GM18508 (cell line): ENCODE results near the gene C11orf21.

Experiments
- ATAC-seq: cut with Tn5 transposase; IDR thresholded peaks from one replicate; pipeline ENCODE4 v1.9.1; 2021; ENCODE audit warnings: moderate number of reproducible peaks; ENCODE audit not compliant: insufficient read depth, unreplicated experiment

Gene C11orf21

GRCh38 chr11:2325123-2325522, 23.4 kb upstream of the C11orf21 start:
- ATAC-seq = no peak

DNA sequence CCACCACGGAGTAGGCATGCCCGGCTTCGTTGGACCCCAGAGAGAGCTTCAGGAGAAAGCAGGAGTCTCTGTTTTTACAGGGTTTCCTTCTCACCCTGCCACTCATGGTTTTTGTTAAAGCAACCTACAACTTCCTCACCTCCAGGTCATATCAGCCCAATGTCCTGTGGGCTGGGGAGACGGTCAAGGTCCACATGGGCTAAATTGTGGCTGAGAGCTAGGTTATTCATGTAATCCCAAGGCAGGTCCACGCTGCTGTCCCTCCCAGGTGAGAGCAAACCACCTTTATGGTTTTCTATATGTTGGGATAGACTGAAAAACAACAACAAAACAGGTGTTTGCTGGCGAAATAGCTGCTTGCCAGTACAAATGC, 19.6 kb upstream of the C11orf21 start:
- no peak for ATAC-seq

- ATAC-seq = no peak
Measured at GRCh38 chr11:2320568-2321310, 19.0 kb upstream of the C11orf21 start.

- ATAC-seq = no peak
Measured at GRCh38 chr11:2319791-2320472, 18.2 kb upstream of the C11orf21 start.

DNA sequence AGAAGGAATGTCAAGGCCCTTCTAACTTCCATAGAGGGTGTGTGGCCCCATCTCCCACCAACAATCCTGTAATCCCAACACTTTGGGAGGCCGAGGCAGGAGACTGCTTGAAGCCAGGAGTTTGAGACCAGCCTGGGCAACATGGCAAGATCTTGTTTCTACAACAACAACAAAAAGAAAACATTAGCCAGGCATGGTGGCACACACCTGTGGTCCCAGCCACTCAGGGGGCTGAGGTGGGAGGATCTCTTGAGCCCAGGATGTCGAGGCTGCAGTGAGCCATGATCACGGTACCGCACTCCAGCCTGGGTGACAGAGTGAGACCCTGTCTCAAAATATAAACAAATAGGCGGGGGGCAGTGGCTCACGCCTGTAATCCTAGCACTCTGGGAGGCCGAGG, 17.0 kb upstream of the C11orf21 start:
- no peak for ATAC-seq

- ATAC-seq = no peak
Measured at GRCh38 chr11:2318123-2318522, 16.4 kb upstream of the C11orf21 start.

GRCh38 chr11:2317354-2318050, 15.8 kb upstream of the C11orf21 start:
- ATAC-seq = no peak

GRCh38 chr11:2316963-2317244, 15.2 kb upstream of the C11orf21 start:
- no peak for ATAC-seq

DNA sequence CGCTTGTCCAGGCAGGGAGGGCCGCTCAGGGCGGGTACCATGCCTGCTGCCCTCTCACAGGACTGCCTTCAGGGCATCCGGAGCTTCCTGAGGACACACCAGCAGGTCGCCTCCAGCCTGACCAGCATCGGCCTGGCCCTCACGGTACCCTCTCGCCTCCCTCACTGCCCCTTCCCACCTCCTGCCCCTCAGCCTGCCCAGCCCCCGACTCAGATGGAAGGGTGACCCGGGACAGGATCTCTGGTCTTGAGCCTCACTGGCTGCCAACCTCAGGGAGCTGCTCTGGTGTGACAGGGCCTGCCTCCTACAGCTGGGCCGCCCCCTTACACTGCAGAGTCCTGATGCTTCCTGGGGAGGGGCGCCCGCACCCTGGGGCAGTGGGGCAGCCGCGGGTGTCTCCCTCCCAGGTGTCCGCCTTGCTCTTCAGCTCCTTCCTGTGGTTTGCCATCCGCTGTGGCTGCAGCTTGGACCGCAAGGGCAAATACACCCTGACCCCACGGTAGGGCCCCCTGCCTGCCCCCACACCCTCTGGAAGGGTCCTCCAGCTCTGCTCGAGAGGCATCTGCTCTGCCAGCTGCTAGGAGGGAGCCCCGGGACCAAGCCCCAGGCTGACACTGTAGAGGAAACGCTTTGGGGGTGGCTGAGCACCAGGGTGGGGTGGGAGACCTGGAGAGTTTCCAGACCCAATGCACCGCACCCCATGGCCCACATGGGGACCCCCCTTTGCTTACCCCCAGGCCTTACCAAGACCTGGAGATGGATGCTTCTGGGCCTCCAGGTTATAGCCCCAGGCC, 14.6 kb upstream of the C11orf21 start:
- no peak for ATAC-seq

DNA sequence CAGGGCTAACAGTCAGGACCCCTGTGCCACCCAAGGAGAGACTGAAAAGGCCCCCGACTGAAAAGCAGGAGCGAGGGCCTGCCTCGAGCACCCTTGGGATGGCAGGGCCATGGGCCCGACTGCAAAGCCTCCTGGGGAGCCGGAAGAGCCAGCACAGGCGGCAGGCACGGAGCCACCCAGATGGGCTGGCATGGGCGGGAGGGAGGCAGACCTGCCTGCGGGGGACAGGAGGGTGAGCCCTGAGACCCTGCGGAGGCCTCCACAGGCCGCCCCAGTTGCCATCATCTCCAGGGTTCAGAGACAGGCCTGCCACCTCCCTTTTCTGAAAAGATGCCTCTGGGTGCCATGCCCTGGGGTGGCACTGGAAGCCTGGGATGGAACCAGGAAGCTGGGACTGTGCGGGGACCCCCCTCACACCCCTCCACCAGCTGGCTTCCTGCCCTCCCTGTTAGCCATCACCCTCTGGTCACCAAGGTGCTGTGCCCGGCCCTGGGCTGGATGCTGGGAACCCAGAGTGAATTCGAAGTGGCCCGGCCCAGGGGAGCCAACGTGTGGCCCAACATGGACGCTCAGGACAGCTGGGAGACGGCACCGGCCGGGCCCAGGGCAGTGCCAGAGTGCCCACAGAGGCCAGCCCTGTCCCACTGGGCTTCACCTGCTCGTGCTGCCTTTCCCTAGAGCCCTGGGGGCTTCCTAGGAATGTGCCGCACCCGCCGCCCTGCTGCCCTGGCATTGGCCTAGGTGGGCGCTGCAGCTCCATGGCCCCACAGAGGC, 13.9 kb upstream of the C11orf21 start:
- no peak for ATAC-seq

DNA sequence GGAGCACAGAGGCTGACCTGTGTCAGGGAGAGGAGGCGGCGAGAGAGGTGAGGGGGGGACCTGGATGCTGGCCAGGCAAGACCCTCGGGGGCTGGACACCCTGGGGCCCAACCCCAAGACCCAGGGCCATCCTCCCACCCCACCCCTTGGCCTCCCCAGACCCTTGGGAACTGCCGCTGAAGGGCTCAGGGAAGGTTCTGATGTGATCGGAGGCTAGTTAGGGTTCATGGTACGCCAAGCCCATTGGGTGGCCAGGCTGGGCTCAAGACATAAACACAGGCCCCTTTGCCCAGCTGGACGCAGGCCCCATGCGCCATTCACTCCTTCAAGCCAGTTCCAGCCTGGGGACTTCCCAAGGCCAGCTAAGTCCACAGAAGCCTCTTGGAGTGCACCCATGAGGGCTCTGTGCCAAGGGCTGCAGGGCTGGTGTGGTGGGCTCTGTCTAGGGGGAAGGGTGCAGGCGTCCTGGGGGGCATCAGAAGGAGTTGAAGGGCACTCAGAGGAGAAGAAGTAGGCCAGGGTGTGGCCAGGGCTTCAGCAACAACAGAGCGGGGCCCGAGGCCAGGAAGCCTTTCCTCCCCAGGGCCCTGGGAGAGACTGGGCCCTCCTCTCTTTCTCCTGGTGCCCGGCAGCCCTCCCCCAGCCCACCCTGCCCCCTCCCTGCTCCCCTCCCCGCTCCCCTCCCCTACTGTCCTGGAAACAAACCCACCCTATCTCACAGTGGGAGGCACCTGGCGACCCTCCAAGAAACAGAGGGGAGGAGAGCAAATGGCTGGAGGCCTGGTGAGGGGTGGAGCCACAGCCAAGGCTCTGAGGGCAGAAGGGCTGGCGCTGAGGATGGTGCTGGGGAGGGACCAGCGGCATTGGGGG, 13.0 kb upstream of the C11orf21 start:
- ATAC-seq = no peak

- no peak for ATAC-seq
Measured at GRCh38 chr11:2314136-2314524, 12.4 kb upstream of the C11orf21 start.

- no peak for ATAC-seq
Measured at GRCh38 chr11:2313051-2313951, 11.6 kb upstream of the C11orf21 start.

DNA sequence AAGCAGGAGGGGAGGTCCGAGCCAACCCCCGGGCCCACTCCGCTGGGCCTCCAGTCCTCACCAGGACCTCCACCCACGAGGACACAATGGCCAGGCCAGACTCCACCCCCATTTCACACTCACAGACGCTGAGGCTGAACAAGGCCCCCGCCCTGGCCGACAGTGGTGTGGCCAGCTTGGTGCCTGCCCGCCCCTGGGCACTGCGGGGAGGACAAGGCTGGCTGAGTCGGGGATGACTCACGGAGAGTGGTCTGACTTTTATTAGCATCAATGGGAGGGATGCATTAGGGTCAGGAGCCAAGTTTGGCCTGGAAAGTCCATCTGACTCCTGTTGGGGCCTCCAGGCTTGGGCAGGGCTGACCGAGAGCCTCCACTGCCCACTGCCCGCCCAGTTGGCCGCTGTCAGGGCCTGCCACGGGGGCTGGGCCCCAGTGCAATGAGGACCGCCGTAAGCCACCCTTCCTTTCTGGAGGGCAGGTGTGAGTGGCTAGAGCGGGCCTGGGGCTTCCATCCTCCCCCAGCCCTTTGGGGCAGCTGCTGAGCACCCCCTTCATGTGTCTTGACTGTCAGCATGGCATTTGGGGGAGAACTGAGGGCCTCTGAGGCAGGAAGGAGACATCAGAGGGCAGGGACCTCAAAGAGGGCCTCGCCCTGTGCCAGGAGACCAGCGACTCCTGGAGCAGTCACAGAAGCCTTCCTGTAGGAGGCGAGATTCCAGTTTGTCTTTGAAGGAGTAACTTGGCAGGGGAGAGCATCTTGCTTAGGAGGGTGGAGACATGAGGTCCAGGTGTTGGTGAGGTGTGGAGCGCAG, 10.7 kb upstream of the C11orf21 start:
- no peak for ATAC-seq

DNA sequence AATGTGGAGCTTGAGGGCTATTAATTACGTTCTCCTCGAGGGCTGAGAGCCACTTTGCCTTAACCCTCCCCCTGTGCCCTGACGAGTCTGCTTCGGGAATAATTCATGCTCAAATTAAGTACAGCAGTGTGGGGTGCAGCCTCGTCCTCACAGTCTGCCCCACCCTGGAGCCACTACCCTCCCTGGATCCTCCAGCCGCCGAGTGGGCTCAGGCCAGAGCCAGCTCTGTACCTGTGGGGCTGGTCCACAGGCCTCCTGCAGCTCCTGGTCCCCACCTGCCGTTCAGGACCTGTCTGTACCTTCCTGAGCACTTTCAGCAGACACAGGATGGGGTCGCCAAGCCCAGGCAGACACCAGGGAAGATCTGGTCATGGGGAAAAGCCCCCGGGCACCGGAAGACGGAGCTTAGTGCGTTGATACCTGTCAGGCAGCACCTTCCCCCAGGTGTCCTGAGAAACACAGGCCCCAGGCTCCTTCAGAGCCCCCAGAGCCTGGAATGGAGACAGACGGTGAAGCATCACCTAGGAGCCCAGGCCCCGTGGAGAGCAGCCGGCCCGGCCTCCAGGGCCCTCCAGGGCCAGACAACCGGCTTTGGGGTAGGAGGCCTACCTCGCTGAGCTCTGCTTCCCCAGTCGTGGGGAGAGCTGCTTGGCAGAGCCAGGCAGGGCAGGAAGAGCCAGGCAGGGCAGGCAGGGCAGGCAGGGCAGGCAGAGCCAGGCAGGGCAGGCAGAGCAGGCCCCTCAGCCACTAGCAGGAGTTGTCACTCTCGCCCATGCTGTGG, 9.8 kb upstream of the C11orf21 start:
- ATAC-seq = no peak

DNA sequence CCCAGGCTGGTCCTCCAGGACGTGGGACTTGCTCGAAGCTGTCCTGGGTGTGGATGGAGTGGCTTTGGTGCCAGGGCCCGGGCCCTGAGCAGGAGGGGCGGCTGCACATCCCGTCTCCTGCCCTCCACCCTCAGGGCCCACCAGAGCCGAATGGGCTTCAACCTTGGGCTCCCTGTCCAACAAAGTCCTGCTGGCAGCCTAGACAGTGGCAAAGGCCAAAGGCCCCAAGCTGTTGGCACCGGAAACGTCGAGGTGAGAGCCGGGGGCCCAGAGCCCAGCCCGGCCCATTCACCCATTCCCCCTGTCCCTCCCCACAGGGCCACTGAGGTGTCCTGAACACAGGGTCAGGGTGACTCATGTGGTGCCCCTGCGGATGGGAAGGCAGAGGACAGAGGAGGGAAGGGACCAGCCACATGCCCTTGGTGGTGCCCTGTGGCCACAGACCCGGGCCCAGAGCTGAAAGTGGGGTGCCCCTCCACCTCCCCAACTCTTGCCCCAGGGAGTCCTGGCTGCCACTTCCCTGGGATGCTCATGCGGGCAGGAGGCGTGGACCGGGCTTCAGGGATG, 9.2 kb upstream of the C11orf21 start:
- ATAC-seq = no peak
